Activated CD4-positive, alpha-beta T cell treated with anti-CD3 and anti-CD28 coated beads for 36 hours (primary cell): ENCODE data around the gene WIPF1. TPM values are rescaled to one million over a fixed set of nuclear protein-coding genes. Genes with fewer than 3 reads are reported as not detected.

Source experiments
- ATAC-seq: fragments of 200-7000 bp; cut with Tn5 transposase; one replicate; pipeline ENCODE4 v1.10.0; 2021; ENCODE audit warnings: mild to moderate bottlenecking, moderate library complexity
- CTCF ChIA-PET: fragments of 350-600 bp; sonication (Branson Sonifier 250); formaldehyde crosslinking; loops from one replicate; lab custom pipeline; 2021; ENCODE audit warnings: antibody characterized with exemption; lab: Charles Lee
- POLR2A ChIA-PET: fragments of 350-600 bp; sonication (Branson Sonifier 250); formaldehyde crosslinking; loops from one replicate; lab custom pipeline; 2021; ENCODE audit warnings: antibody characterized with exemption, inconsistent platforms; lab: Charles Lee
- DNase-seq: peaks from one replicate; pipeline ENCODE4 v3.0.0-alpha.2; 2020
- H3K27ac Mint-ChIP-seq: one replicate; pipeline ENCODE4 v1.8.0; 2021; ENCODE audit warnings: mixed read lengths
- H3K27me3 Mint-ChIP-seq: one replicate; pipeline ENCODE4 v1.8.0; 2021; ENCODE audit warnings: mixed read lengths
- H3K36me3 Mint-ChIP-seq: one replicate; pipeline ENCODE4 v1.8.0; 2021; ENCODE audit warnings: low read depth, mixed read lengths
- H3K4me1 Mint-ChIP-seq: one replicate; pipeline ENCODE4 v1.8.0; 2021; ENCODE audit warnings: mixed read lengths
- H3K4me3 Mint-ChIP-seq: one replicate; pipeline ENCODE4 v1.8.0; 2021; ENCODE audit warnings: mild to moderate bottlenecking, moderate library complexity, mixed read lengths
- H3K9me3 Mint-ChIP-seq: one replicate; pipeline ENCODE4 v1.8.0; 2021; ENCODE audit warnings: low read depth, mixed read lengths
- intact Hi-C, 2 experiments: fragments of 100-400 bp; cut with DNase I in 1 of 2; cut with micrococcal nuclease in 1 of 2; formaldehyde crosslinking; loops; one replicate each; pipeline versions ENCODE4 v1.14.2 to v1.15.1; 2022 to 2024; cut with DNase I, micrococcal nuclease
- total RNA-seq, 2 experiments: library from RNA; stranded (reverse); gene quantifications; one replicate each; pipeline ENCODE4 v1.2.3, GENCODE V29; 2021

Gene WIPF1
- total RNA-seq, 2 experiments from 2014 or later, result 161 to 188 TPM

GRCh38 chr2:174633623-174633930 lies 36.0 kb upstream of the WIPF1 start:
- intact Hi-C loops, result loop anchor here (1.0 to 10.0 kb wide), 3 partner anchors 40 to 534 kb away; partner anchors contain the start of gene ATF2 (in 1 of the 2)
- no peaks in the 10 kb centered on the region for H3K27me3 Mint-ChIP-seq
- H3K9me3 Mint-ChIP-seq, result peaks cover 3% of the 10 kb centered on the region
- H3K36me3 Mint-ChIP-seq, result peaks cover 35% of the 10 kb centered on the region
- POLR2A ChIA-PET, result interaction anchor here (0.6 to 0.7 kb wide), 2 partner anchors 60 to 149 kb away, joined by 3 to 4 read pairs; no protein-coding TSS in a partner anchor
- ATAC-seq (no peak), DNase-seq (peak; percentile 34)
- H3K27ac Mint-ChIP-seq, result peak overlapping the region; percentile 98
- CTCF ChIA-PET, result interaction anchor here (0.8 to 5.7 kb wide), 15 partner anchors 10 to 54 kb away, joined by 3 to 50 read pairs (median 4); no protein-coding TSS in a partner anchor
- H3K4me1 Mint-ChIP-seq, result peaks cover 59% of the 10 kb centered on the region
- H3K4me3 Mint-ChIP-seq, result peak overlapping the region; percentile 92

- H3K27me3 Mint-ChIP-seq, result no peaks in the 10 kb centered on the region
- no peaks in the 10 kb centered on the region for H3K9me3 Mint-ChIP-seq
- ATAC-seq (no peak), DNase-seq (peak; percentile 32)
- peaks cover 64% of the 10 kb centered on the region for H3K4me1 Mint-ChIP-seq
- peak overlapping the region; percentile 92 for H3K4me3 Mint-ChIP-seq
- ChIA-PET CTCF (interaction anchor here (0.6 to 5.7 kb wide), 17 partner anchors 10 to 63 kb away, joined by 3 to 50 read pairs (median 4); no protein-coding TSS in a partner anchor), POLR2A (interaction anchor here (0.7 to 1.2 kb wide), 3 partner anchors 24 to 49 kb away, joined by 3 to 9 read pairs (median 7); partner anchors contain the start of gene WIPF1)
- H3K27ac Mint-ChIP-seq, result peak overlapping the region; percentile 98
- H3K36me3 Mint-ChIP-seq, result peaks cover 41% of the 10 kb centered on the region
- intact Hi-C loops, result loop anchor here (1.0 to 10.0 kb wide), 3 partner anchors 40 to 534 kb away; partner anchors contain the start of gene ATF2 (in 1 of the 2)
Measured at GRCh38 chr2:174632841-174633622, 35.4 kb upstream of the WIPF1 start.

GRCh38 chr2:174631009-174631981 lies 33.7 kb upstream of the WIPF1 start:
- DNase-seq, result no peak
- Mint-ChIP-seq H3K4me1 (peaks cover 71% of the 10 kb centered on the region), H3K4me3 (peak overlapping the region; percentile 92), H3K27me3 (no peaks in the 10 kb centered on the region), H3K27ac (peak overlapping the region; percentile 98), H3K36me3 (peaks cover 56% of the 10 kb centered on the region), H3K9me3 (no peaks in the 10 kb centered on the region)
- CTCF ChIA-PET, result no interaction called here
- POLR2A ChIA-PET, result interaction anchor here (0.9 kb wide), 1 partner anchor 22 kb away, joined by 5 read pairs; no protein-coding TSS in a partner anchor
- ATAC-seq, result peak; percentile 7
- intact Hi-C loops, result loop anchor here (1.0 to 10.0 kb wide), 7 partner anchors 14 to 536 kb away; partner anchors contain the start of gene ATF2 (in 1 of the 2)

GRCh38 chr2:174630107-174630506 lies 32.5 kb upstream of the WIPF1 start:
- intact Hi-C loops, result loop anchor here (2.0 to 10.0 kb wide), 4 partner anchors 13 to 537 kb away; partner anchors contain the start of gene ATF2 (in 1 of the 2)
- no peaks in the 10 kb centered on the region for H3K9me3 Mint-ChIP-seq
- peaks cover 64% of the 10 kb centered on the region for H3K36me3 Mint-ChIP-seq
- DNase-seq, result no peak
- ATAC-seq, result no peak
- ChIA-PET CTCF (interaction anchor here (0.6 to 2.3 kb wide), 6 partner anchors 9 to 915 kb away, joined by 3 to 16 read pairs (median 4); no protein-coding TSS in a partner anchor), POLR2A (interaction anchor here (0.8 kb wide), 1 partner anchor 234 kb away, joined by 3 read pairs; no protein-coding TSS in a partner anchor)
- H3K27me3 Mint-ChIP-seq, result no peaks in the 10 kb centered on the region
- peak overlapping the region; percentile 98 for H3K27ac Mint-ChIP-seq
- peak overlapping the region; percentile 92 for H3K4me3 Mint-ChIP-seq
- H3K4me1 Mint-ChIP-seq, result peaks cover 69% of the 10 kb centered on the region

GRCh38 chr2:174629506-174629905 lies 31.9 kb upstream of the WIPF1 start:
- H3K36me3 Mint-ChIP-seq, result peaks cover 65% of the 10 kb centered on the region
- CTCF ChIA-PET, result interaction anchor here (0.6 to 2.3 kb wide), 9 partner anchors 9 to 914 kb away, joined by 3 to 16 read pairs (median 3); no protein-coding TSS in a partner anchor
- POLR2A ChIA-PET, result interaction anchor here (0.8 kb wide), 1 partner anchor 233 kb away, joined by 3 read pairs; no protein-coding TSS in a partner anchor
- H3K27me3 Mint-ChIP-seq, result no peaks in the 10 kb centered on the region
- DNase-seq (no peak), ATAC-seq (no peak)
- H3K4me1 Mint-ChIP-seq, result peaks cover 63% of the 10 kb centered on the region
- intact Hi-C loops, result no loop called here
- peak overlapping the region; percentile 98 for H3K27ac Mint-ChIP-seq
- no peaks in the 10 kb centered on the region for H3K9me3 Mint-ChIP-seq
- H3K4me3 Mint-ChIP-seq, result peak overlapping the region; percentile 32

GRCh38 chr2:174628528-174629169 lies 31.0 kb upstream of the WIPF1 start:
- DNase-seq (no peak), ATAC-seq (no peak)
- peaks cover 71% of the 10 kb centered on the region for H3K4me1 Mint-ChIP-seq
- H3K9me3 Mint-ChIP-seq, result no peaks in the 10 kb centered on the region
- H3K27ac Mint-ChIP-seq, result peak overlapping the region; percentile 57
- H3K36me3 Mint-ChIP-seq, result peaks cover 72% of the 10 kb centered on the region
- ChIA-PET POLR2A (no interaction called here), CTCF (interaction anchor here (0.7 to 2.3 kb wide), 11 partner anchors 12 to 739 kb away, joined by 3 to 16 read pairs (median 3); partner anchors contain the start of gene WIPF1)
- H3K27me3 Mint-ChIP-seq, result no peaks in the 10 kb centered on the region
- intact Hi-C loops, result no loop called here
- H3K4me3 Mint-ChIP-seq, result no peak overlapping the region

GRCh38 chr2:174627216-174627615 lies 29.6 kb upstream of the WIPF1 start:
- Mint-ChIP-seq H3K9me3 (no peaks in the 10 kb centered on the region), H3K36me3 (peaks cover 68% of the 10 kb centered on the region), H3K27me3 (no peaks in the 10 kb centered on the region), H3K27ac (peak overlapping the region; percentile 51), H3K4me1 (peaks cover 79% of the 10 kb centered on the region), H3K4me3 (no peak overlapping the region)
- intact Hi-C loops, result no loop called here
- ATAC-seq (no peak), DNase-seq (no peak)
- POLR2A ChIA-PET, result no interaction called here
- CTCF ChIA-PET, result interaction anchor here (1.7 kb wide), 1 partner anchor 18 kb away, joined by 4 read pairs; no protein-coding TSS in a partner anchor

- H3K27ac Mint-ChIP-seq, result no peak overlapping the region
- ATAC-seq, result no peak
- intact Hi-C loops, result no loop called here
- no peaks in the 10 kb centered on the region for H3K27me3 Mint-ChIP-seq
- H3K4me1 Mint-ChIP-seq, result peaks cover 71% of the 10 kb centered on the region
- peaks cover 59% of the 10 kb centered on the region for H3K36me3 Mint-ChIP-seq
- no peak for DNase-seq
- ChIA-PET CTCF (interaction anchor here (1.7 to 2.1 kb wide), 2 partner anchors 21 to 27 kb away, joined by 4 read pairs; no protein-coding TSS in a partner anchor), POLR2A (no interaction called here)
- no peak overlapping the region for H3K4me3 Mint-ChIP-seq
- H3K9me3 Mint-ChIP-seq, result no peaks in the 10 kb centered on the region
Measured at GRCh38 chr2:174624895-174625430, 27.4 kb upstream of the WIPF1 start.

GRCh38 chr2:174623690-174624089 lies 26.1 kb upstream of the WIPF1 start:
- H3K4me1 Mint-ChIP-seq, result peaks cover 66% of the 10 kb centered on the region
- DNase-seq (no peak), ATAC-seq (no peak)
- intact Hi-C loops, result no loop called here
- ChIA-PET POLR2A (interaction anchor here (0.7 kb wide), 1 partner anchor 12 kb away, joined by 13 read pairs; no protein-coding TSS in a partner anchor), CTCF (interaction anchor here (0.9 to 1.4 kb wide), 6 partner anchors 8 to 27 kb away, joined by 3 to 4 read pairs (median 4); no protein-coding TSS in a partner anchor)
- H3K27ac Mint-ChIP-seq, result peak overlapping the region; percentile 39
- H3K4me3 Mint-ChIP-seq, result no peak overlapping the region
- no peaks in the 10 kb centered on the region for H3K27me3 Mint-ChIP-seq
- peaks cover 50% of the 10 kb centered on the region for H3K36me3 Mint-ChIP-seq
- no peaks in the 10 kb centered on the region for H3K9me3 Mint-ChIP-seq
